Vagina (tissue), 2 donors: ENCODE measurements around the gene SPACA7. TPM values are rescaled to one million over a fixed set of nuclear protein-coding genes. Genes with fewer than 3 reads are reported as not detected.

Experiments used
- DNase-seq, 2 donors: peaks; one replicate each; pipeline ENCODE4 v3.0.0-alpha.2; 2017; ENCODE audit errors: extremely low spot score in 2 of 2
- H3K27ac ChIP-seq: fragments of 200-600 bp; sonication (generic); one replicate; pipeline ENCODE4 v1.5.1; 2019
- H3K27me3 ChIP-seq: fragments of 200-600 bp; sonication (generic); one replicate; pipeline ENCODE4 v1.5.1; 2019
- H3K36me3 ChIP-seq, 2 donors: fragments of 200-600 bp; sonication (generic); one replicate each; pipeline ENCODE4 v1.5.1; 2017 to 2019
- H3K4me1 ChIP-seq: fragments of 200-600 bp; sonication (generic); one replicate; pipeline ENCODE4 v1.5.1; 2019
- H3K4me3 ChIP-seq, 2 donors: fragments of 200-600 bp; sonication (generic); 1 replicate in 1 of 2; 2 replicates in 1 of 2; pipeline ENCODE4 v1.5.1; 2016 to 2019
- H3K9me3 ChIP-seq: fragments of 200-600 bp; sonication (generic); one replicate; pipeline ENCODE4 v1.5.1; 2019
- POLR2A ChIP-seq, 2 donors: fragments of 450-650 bp; IDR thresholded peaks; one replicate each; pipeline ENCODE4 v1.6.1; 2017; ENCODE audit warnings: antibody characterized with exemption in 2 of 2, mild to moderate bottlenecking in 2 of 2, moderate library complexity in 2 of 2
- POLR2AphosphoS5 ChIP-seq, 2 donors: sonication (generic); formaldehyde crosslinking; IDR thresholded peaks; one replicate each; pipeline ENCODE4 v1.9.0; 2017; ENCODE audit warnings: antibody characterized with exemption in 2 of 2, mild to moderate bottlenecking in 2 of 2, low read depth in 1 of 2; ENCODE audit not compliant: insufficient read depth in 1 of 2
- intact Hi-C: fragments of 100-400 bp; cut with DNase I; formaldehyde crosslinking; loops from one replicate; pipeline ENCODE4 v1.15.1; 2023
- total RNA-seq: library from RNA; depleted of rRNA; stranded (reverse); fragments of >200 nt; gene quantifications from one replicate; pipeline ENCODE4 v1.2.3, GENCODE V29; 2016
- TF ChIP-seq, protein P1 (sequence below), 3 experiments: fragments of 450-650 bp in 2 of 3; fragments of 200-600 bp in 1 of 3; sonication (generic) in 1 of 3; IDR thresholded peaks; one replicate each; pipeline ENCODE4 v1.5.1; 2017 to 2019; ENCODE audit warnings: antibody characterized with exemption in 3 of 3, mild to moderate bottlenecking in 2 of 3, moderate library complexity in 2 of 3

The SPACA7 gene
- total RNA-seq, 1 donor from 2014 or later, result not detected

DNA sequence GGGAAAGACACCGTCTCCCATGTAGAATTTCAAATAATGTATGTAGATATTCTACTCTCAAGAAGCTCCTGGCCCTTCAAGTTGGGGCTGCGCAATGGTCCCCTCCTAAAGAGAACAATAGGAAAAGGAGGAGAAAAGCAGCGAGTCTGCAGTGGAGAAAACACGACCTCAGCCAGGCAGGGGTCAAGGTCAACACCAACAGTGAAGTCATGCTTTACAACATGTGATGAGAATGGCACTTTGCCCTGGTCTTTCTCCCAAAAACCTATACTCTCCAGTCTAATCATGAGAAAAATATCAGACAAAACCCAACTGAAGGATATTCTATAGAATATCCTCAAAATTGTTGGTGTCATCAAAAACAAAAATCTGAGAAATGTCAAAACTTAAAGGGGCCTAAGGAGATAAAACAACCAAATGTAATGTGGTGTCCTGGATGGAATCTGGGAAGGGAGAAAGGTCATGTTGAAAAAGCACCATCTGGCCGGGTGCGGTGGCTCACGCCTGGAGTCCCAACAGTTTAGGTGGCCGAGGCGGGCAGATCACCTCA is 101.0 kb downstream of the SPACA7 start:
- no peak overlapping the region for H3K27ac ChIP-seq
- peaks cover 6% of the 10 kb centered on the region for H3K9me3 ChIP-seq
- no peaks in the 10 kb centered on the region for H3K4me1 ChIP-seq
- H3K36me3 ChIP-seq, result no peaks in the 10 kb centered on the region
- intact Hi-C loops, result no loop called here
- H3K4me3 ChIP-seq, result no peak overlapping the region
- H3K27me3 ChIP-seq, result no peaks in the 10 kb centered on the region
- DNase-seq, result no peak
- TF ChIP-seq, protein P1, sequence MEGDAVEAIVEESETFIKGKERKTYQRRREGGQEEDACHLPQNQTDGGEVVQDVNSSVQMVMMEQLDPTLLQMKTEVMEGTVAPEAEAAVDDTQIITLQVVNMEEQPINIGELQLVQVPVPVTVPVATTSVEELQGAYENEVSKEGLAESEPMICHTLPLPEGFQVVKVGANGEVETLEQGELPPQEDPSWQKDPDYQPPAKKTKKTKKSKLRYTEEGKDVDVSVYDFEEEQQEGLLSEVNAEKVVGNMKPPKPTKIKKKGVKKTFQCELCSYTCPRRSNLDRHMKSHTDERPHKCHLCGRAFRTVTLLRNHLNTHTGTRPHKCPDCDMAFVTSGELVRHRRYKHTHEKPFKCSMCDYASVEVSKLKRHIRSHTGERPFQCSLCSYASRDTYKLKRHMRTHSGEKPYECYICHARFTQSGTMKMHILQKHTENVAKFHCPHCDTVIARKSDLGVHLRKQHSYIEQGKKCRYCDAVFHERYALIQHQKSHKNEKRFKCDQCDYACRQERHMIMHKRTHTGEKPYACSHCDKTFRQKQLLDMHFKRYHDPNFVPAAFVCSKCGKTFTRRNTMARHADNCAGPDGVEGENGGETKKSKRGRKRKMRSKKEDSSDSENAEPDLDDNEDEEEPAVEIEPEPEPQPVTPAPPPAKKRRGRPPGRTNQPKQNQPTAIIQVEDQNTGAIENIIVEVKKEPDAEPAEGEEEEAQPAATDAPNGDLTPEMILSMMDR (IDR thresholded peaks at IDR 0.05), result no peak
- TF ChIP-seq POLR2AphosphoS5 (IDR thresholded peaks at IDR 0.05; ENCODE audit: insufficient read depth in 1 of 2, low read depth in 1 of 2), result no peak
- no peak for TF ChIP-seq POLR2A (IDR thresholded peaks at IDR 0.05)

DNA sequence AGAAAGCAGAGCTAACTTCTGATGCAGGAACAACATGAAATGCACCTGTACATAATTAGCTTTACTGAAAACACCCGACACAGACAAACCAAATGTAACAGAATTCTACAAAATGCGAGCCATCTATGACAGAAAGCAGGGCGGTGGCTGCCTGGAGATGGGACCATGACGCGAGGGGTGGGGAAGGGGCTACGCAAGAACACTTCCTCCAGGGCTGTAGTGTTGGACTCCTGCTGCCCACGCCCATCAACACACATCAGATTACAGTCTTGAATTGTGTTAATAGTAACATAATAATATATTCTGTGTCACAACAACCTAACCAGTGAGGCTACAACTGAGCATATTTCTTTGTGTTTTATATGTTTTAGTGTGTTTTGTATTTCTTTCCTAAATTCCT is 103.2 kb downstream of the SPACA7 start:
- Histone ChIP-seq H3K4me3 (no peak overlapping the region), H3K27me3 (no peaks in the 10 kb centered on the region), H3K27ac (no peak overlapping the region), H3K4me1 (no peaks in the 10 kb centered on the region), H3K9me3 (peaks cover 6% of the 10 kb centered on the region), H3K36me3 (no peaks in the 10 kb centered on the region)
- intact Hi-C loops, result no loop called here
- TF ChIP-seq, protein P1 (IDR thresholded peaks at IDR 0.05), result no peak
- TF ChIP-seq POLR2A (IDR thresholded peaks at IDR 0.05), result no peak
- TF ChIP-seq POLR2AphosphoS5 (IDR thresholded peaks at IDR 0.05; ENCODE audit: insufficient read depth in 1 of 2, low read depth in 1 of 2), result no peak
- no peak for DNase-seq

DNA sequence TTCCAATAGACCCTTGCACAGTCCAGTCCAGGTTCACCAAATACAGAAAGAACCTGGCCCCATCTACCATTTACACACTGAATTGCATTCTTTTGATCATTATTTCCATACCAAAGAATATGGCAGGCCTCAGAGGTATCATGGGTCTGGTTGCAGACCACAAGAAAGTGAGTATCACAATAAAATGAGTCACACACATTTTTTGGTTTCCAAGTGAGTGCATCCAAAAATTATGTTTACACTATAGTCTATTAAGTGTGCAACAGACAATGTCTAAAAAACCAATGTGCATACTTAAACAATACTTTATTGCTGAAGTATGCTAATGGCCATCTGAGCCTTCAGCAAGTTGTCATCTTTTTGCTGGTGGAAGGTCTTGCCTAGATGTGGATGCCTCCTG is 105.3 kb downstream of the SPACA7 start:
- peaks cover 6% of the 10 kb centered on the region for H3K9me3 ChIP-seq
- peaks cover 0 to 1% of the 10 kb centered on the region in 2 donors for H3K36me3 ChIP-seq
- H3K27ac ChIP-seq, result no peak overlapping the region
- H3K4me1 ChIP-seq, result no peaks in the 10 kb centered on the region
- TF ChIP-seq, protein P1 (IDR thresholded peaks at IDR 0.05), result no peak
- TF ChIP-seq POLR2A (IDR thresholded peaks at IDR 0.05) (no peak), POLR2AphosphoS5 (IDR thresholded peaks at IDR 0.05; ENCODE audit: insufficient read depth in 1 of 2, low read depth in 1 of 2) (no peak)
- intact Hi-C loops, result no loop called here
- H3K27me3 ChIP-seq, result no peaks in the 10 kb centered on the region
- no peak for DNase-seq
- H3K4me3 ChIP-seq, result no peak overlapping the region

DNA sequence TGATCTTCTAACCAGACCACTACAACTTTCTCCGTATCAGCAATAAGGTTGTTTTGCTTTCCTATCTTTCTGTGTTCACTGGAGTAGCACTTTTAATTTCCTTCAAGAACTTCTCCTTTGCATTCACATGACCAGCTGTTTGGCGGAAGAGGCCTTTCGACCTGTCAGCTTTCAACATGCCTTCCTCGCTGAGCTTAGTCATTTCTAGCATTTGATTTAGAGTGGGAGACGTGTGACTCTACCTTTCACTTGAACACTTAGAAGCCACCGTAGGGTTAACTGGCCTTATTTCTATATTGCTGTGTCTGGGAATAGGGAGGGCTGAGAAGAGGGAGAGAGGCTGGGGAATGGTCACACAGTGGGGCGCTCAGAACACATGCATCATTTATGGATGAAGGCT is 107.1 kb downstream of the SPACA7 start:
- no peak for DNase-seq
- TF ChIP-seq POLR2A (IDR thresholded peaks at IDR 0.05) (no peak), POLR2AphosphoS5 (IDR thresholded peaks at IDR 0.05; ENCODE audit: insufficient read depth in 1 of 2, low read depth in 1 of 2) (no peak)
- TF ChIP-seq, protein P1 (IDR thresholded peaks at IDR 0.05), result no peak
- Histone ChIP-seq H3K27me3 (no peaks in the 10 kb centered on the region), H3K4me3 (no peak overlapping the region), H3K27ac (no peak overlapping the region), H3K4me1 (no peaks in the 10 kb centered on the region), H3K9me3 (peaks cover 6% of the 10 kb centered on the region), H3K36me3 (peaks cover 0 to 5% of the 10 kb centered on the region in 2 donors)
- intact Hi-C loops, result no loop called here

Other genes with a start within 250 kb of the SPACA7 start
- 23.3 TPM for gene TUBGCP3, start 211.8 kb downstream of the SPACA7 start, total RNA-seq